HG03139 (cell line): ENCODE results near the gene NTN3.
A peak's percentile ranks its signal among the peaks of the same experiment; 100 is the strongest.

Experiments used
- ATAC-seq: cut with Tn5 transposase; IDR thresholded peaks from one replicate; pipeline ENCODE4 v1.9.1; 2021; ENCODE audit not compliant: unreplicated experiment

The NTN3 gene

DNA sequence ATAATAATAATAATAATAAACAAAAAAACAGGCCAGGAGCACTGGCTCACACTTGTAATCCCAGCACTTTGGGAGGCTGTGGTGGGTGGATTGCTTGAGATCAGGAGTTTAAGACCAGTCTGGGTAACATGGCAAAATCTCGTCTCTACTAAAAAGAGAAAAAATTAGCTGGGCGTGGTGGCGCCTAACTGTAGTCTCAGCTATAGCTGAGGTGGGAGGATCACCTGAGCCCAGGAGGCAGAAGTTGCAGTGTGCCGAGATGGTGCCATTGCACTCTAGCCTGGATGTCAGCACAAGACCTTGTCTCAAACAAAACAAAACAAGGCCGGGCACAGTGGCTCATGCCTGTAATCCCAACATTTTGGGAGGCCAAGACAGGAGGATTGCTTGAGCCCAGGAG is 23.9 kb downstream of the NTN3 start:
- no peak for ATAC-seq

DNA sequence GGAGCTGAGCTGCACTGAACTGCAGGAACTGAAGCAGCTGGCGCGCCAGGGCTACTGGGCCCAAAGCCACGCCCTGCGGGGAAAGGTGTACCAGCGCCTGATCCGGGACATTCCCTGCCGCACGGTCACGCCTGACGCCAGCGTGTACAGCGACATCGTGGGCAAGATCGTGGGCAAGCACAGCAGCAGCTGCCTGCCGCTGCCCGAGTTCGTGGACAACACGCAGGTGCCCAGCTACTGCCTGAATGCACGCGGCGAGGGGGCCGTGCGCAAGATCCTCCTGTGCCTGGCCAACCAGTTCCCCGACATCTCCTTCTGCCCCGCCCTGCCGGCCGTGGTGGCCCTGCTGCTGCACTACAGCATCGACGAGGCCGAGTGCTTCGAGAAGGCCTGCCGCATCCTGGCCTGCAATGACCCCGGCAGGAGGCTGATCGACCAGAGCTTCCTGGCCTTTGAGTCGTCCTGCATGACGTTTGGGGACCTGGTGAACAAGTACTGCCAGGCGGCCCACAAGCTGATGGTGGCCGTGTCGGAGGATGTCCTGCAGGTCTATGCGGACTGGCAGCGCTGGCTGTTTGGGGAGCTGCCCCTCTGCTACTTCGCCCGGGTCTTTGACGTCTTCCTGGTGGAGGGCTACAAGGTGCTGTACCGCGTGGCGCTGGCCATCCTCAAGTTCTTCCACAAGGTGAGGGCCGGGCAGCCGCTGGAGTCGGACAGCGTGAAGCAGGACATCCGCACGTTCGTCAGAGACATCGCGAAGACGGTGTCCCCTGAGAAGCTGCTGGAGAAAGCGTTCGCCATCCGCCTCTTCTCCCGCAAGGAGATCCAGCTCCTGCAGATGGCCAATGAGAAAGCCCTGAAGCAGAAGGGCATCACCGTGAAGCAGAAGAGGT is 25.4 kb downstream of the NTN3 start:
- no peak for ATAC-seq

DNA sequence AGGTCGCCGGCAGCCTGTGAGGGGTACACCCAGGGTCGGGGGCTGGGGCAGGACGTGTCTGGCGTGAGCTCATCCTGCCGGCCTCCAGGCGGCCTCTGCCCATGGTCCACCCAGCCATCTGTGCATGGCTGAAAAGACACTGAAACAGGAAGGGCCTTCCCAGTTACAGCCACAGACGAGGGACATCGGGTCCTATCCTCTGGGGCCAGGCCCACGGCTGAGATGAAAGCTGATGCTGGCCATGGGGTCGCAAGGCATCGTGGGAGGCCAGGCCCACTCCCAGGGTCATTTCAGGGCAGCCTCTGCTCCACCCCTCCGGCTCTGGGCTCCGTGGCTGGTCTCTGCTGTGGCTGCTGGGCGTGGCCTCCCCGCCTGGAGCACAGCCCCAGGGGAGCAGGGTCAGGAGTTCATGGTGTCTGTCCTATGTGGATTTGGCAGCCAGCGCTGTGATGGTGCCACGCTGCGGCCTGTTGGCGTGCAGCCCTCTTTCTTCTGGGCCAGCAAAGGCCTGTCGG is 26.1 kb downstream of the NTN3 start:
- ATAC-seq, result no peak

DNA sequence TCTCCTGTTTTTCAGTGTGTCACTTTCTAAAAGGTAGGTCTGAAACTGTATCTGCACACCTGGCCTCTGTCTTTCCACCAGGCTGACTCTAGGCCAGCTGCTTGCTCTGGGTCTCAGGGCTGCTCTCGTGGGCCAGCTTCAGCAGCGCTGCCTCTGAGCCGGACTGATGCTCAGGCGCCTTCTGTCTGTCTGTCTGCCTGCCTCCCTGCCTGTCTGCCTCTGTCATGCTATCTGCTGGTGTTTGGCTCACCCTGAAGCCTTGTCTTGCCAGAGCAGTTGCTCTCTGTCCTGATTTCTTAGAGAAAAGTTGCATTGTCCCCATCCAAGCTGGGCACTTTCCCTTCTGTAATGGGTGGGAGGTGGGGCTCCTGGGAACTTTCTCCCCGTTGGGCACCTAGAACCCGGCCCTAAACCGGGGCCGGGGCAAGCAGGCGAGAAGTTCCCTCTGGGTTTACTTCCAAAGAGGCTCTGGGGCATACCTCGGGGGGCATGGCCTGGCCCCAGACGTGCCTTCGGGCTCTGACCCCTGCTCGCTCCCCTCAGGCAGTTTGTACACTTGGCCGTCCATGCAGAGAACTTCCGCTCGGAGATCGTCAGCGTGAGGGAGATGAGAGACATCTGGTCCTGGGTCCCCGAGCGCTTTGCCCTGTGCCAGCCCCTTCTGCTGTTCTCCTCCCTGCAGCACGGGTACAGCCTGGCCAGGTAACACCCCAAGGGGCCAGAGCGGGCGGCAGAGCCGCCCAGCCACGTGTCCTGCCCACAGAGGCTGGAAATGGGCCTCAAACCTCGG is 26.8 kb downstream of the NTN3 start:
- no peak for ATAC-seq

DNA sequence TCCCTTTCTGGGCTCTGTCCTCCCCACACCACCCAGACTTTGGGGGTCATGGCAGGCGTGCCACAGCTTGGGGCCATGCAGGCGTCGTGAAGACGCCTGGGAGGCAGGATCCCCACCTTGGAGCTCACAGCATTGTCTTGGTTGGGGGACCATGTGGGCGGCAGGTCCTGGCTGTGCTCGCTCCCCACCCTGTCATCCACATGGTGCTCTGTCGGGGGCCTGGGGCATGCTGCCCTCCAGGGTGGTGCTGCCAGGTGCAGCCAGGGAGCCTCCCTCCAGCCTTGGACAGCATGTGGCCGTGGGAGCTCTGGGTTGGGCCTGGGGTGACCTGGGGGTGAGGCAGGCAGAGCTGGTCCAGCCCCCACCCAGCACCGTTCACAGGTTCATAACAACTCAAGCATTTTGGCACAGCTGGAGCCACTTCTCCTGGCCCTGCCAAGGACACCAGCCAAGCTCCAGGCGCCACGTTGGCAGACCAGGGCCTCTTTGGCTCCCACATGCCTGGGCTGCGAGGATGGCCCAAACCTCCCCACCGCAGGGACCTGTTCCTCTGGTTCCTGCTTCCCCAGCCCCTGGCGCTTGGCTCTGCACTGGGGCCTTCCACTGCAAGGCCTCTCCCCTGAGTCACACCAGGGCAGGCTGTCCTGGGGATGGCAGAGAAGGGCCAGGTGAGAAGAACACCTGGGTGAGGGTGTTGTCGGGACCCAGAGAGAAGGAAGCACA is 27.6 kb downstream of the NTN3 start:
- ATAC-seq, result no peak

DNA sequence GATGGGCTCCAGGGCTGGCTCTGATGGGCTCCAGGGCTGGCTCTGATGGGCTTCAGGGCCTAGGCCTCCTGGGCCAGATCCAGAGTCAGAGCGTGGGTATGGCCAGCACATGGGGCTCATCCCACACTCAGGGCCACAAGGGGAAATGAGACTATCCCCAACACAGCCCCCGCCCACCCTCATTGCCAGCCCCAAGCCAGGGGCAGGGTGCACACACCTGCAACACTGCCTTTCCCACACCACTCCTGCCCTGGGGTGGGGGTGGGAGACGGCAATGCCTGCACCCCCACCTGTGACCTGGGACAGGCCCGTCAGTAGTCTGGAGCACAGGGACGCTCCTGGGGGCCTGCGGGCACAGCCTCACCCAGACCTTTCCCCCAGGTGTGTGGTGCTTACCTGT is 28.4 kb downstream of the NTN3 start:
- ATAC-seq, result no peak

DNA sequence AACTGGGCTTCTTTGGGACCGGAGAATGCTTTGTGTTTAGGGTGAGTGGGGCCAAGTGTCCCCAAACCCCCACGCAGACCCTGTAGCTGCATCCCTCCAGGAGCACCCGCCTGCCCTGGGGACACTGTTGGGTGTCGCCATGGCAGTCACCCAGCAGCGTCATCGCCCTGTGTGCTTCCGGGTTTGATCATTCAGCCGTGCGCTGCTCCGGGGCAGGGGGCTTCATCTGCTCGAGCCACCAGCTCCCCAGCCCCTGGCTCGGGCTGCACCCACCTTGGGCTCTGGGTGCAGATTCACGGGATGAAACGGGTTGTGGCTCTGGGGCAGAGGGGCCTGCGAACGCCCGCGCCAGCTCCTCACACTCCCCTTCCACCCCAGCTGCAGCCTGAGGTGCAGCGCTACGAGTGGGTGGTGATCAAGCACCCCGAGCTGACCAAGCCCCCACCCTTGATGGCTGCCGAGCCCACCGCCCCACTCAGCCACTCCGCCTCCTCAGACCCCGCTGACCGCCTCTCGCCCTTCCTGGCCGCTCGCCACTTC is 28.9 kb downstream of the NTN3 start:
- no peak for ATAC-seq

DNA sequence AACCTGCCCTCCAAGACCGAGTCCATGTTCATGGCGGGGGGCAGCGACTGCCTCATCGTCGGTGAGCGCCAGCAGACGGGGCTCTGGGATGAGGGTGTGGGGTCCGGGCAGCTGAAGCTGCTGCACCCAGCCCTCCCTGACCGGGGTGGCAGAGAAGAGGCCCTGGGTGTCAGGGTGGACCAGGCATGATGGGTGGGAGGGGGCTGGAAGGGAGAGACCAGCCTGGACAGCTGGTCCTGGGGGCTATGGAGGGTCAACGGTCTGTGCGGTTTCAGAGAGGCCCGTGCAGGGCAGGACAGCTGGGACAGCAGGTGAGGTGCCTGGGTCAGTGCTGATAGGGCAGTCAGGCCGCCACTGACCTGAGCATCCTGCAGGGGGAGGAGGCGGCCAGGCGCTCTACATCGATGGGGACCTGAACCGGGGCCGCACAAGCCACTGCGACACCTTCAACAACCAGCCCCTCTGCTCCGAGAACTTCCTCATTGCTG is 29.4 kb downstream of the NTN3 start:
- no peak for ATAC-seq

DNA sequence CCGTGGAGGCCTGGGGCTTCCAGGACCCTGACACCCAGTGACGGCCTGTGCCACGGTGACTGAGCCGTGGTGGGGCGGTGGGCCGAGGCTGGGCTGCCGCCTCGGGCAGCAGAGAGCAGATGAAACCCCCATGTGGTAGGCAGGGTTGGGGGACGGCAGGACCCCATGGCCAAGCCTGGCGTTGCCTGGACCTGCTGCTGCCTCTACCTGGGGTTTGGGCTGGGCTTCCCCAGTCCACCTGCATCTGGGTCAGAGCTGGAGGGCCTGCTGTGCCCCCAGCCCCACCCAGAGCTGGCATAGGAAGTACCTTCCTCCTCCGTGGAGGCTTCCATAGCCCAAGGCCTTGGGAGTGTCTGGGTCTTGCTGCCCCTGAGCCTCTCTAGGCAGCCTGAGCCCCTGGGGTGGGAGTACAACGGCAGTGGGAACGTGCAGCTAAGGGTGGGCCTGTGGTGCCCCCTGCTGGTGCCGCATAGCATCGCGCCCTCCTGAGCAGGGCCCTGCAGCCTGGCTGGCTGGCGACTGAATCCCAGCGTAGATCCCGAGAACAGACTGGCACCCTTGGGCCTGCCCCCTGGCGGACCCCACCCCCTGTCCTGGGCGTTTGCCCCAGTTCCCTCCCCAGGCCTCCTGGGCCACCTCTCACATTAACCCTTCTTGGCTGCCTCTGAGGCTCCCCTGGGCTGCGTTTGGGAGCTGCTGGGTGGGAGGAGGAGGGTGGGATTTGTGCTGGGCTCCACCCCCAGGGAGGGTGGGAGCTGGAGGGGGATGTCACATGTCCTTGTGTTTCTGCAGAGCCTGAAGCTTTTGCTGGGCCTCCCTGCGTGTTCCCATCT is 30.0 kb downstream of the NTN3 start:
- ATAC-seq, result peak; percentile 63

DNA sequence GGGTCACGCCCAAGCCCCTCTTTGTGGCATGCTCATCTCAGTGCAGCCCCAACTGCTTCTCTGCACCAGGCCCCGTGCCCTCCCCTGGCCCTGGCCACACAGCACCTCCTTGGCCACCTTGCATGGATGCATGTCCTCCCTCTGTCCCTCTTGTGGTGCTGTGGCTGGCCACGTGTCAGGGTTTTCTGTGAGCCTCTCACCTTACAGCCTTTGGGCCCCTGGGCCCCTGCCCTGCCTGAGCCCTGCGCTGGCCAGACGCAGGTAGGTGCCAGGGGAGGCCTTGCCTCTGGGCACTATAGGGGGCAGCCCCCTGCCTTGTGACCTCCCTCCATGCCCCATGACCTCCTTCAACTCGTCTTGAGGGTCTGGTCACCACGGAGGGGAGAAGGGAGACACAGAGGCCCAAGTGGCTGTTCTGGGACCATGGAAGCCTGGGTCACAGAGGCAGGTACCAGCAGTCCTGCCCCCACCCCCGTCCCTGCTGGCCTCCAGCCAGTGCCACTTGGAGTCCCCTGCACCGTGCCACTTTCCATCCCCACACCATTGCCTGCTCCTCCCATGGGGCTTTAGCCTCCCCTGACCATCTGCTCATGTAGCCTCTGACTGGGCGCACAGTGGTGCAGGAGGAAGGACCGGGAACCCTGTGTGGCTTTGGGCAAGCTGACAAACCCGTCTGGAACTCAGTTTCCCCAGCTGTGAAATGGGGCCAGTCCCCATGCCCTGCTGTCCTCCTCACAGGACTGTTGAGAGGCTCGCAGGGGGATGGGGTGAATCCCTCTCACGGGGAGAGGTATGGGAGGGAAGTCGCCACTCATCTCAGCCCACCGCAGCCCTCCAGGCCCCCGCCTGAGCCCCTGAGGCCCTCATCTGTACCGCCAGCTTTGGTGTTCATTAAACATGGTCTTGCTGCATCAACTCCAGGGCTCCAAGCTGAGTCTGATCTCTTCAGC is 31.1 kb downstream of the NTN3 start:
- ATAC-seq, result no peak

DNA sequence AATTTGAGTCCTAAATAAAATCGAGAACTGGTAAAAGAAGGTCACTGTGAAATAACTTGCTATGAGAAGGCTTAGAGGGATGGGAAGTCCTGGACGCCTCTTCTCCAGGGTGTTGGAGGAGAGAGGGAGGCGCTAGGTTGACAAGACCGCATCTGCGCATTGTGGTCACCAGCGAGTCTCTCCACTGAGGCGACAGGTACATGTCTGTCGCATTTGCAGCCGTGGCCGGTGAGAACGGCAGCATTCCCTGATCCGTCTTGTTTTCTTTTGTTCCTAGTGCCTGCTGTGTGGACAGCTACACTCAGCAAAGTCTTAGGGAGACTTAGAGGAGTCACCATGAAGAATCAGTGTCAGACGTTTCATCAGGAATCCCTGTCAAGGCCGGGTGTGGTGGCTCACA is 34.6 kb downstream of the NTN3 start:
- no peak for ATAC-seq

DNA sequence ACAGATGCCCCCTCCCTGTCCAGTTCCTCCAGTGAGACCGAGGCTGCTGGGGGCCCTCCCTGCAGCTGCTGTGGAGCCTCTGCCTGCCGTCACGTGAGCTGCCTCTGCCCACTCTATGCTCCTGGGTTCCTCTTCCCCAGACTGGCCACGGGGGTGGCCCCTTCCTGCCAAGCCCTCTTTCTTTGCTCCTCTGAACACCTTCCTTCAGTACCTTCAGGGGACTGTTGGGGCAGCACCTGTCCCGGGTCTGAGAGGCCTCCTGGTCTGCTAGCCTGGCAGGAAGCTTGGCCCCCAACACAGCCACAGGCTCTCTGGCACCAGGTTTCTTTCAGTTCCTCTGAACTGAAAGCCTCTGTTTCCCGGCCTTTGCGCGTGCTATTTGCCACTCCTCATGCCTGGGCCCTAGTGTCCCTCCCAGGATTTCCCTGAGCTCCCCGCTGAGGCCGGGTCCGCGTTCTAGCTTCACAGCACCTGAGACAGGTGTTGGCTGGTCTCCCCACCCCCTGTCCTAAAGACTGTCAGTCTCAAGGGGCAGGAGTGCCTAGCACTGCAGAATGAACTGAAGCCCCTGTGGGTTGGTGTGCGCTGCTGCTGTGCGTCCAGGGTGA is 36.1 kb downstream of the NTN3 start:
- no peak for ATAC-seq

DNA sequence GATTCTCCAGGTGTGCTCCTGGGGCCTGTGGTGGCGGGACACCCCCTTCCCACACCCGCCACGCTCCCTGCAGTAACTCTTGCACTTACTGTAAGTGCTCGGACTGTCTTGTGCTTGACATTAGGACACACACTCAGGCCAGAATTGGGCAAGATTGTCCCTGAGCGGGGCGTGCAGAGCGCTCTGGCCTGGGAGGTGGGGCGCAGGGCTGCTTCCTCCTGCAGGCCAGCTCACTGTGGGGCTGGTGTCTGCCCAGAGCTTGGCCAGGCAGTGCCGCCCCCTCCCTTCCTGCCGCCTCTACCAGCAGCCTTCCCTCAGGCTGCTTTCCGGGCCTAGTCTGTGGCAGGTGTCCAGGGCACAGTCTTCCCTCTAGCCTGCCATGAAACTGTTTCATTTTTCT is 36.6 kb downstream of the NTN3 start:
- no peak for ATAC-seq

DNA sequence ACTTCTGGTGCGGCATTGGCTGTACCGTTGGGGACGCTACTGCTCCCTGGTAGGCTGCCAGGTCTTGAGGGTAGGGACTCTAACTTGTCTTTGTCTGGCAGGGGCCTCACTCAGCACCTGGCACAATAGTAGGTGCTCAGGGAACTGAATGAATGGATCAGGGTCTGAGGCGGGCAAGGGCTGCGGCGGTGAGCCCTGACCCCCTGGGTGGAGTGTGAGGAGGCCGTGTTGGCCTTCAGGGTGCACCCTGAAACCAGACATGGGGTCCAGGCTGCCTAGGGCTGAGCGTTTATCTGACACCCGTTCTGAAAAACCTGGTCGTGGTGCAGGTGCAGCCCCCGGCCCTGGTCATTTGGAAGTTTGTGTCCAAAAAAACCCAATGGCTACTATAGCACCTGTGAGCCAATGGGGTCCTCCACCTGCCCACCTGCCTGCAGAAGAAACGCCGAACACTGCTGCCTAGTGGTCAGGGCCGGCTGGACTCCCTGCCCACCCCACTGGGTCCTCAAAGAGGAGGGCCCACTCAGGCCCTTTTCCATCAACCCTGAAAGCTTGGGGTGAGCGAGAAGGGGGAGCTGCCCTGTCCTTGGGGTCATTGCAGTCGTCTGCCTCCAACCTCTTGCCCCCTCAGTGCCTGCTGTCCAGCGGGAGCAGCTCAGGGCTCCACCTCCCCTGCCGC is 37.8 kb downstream of the NTN3 start:
- ATAC-seq, result no peak

DNA sequence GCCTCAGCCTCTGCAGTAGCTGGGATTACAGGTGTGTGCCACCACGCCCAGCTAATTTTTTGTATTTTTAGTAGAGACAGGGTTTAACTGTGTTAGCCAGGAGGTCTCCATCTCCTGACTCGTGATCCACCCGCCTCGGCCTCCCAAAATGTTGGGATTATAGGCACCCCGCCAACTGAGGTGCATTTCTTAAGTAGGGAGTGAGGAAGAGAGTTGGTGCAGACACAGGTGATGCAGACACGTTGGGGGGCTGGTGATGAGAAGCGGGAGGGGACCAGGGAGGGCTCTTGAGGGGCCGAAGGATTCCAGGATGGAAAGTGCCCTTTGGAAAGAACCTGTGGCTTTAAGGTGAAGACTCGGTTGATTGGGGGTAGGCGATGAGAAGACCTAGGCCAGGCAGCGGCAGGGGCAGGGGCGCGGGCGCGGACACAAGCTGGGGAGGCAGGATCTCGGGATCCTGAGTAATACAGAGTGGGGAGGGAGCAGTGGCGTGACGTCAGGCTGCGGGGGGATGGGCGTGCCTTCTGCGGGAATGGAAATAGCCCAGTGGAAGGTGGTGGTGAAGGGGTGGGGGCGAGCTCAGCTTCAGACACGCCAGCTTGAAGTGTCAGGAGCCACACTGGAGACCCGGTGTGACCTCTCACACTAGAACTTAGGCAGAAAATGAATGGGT is 40.2 kb downstream of the NTN3 start:
- no peak for ATAC-seq

DNA sequence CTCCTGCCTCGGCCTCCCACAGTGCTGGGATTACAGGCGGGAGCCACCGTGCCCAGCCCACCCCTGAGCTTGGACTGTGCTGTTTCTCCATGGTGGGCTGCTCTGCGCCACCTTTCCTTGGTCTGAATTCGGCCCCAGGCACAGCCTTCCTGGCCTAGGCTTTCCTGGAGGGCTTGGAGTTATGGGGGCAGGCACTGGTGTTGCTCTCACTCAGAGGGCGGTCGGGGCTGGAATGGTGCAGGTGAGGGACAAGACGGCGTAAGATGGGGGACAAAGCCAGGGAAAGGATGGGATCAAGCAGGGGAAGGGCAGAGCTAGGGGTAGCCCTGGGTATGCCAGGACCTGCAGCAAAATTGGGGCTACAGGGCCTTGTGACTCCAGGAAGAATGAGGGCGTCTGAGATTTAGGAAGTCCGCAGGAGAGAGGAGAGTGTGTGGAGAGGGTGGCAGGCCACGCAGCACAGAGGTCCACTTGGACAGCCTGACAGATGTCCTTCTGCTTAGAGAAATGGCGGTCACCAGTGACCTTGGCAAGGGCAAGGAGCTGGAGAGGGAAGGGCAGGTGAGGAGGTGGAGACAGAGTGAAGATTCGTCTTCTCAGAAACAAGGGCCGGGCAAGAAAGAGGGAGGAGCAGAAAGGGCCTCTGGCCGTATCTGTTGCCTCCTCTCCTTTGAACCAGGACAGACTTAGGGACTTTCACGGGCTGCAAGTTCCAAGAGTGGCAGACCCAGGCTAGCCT is 41.1 kb downstream of the NTN3 start:
- no peak for ATAC-seq
